ENCODE measurements around the gene FAM13A.

Gene FAM13A

DNA sequence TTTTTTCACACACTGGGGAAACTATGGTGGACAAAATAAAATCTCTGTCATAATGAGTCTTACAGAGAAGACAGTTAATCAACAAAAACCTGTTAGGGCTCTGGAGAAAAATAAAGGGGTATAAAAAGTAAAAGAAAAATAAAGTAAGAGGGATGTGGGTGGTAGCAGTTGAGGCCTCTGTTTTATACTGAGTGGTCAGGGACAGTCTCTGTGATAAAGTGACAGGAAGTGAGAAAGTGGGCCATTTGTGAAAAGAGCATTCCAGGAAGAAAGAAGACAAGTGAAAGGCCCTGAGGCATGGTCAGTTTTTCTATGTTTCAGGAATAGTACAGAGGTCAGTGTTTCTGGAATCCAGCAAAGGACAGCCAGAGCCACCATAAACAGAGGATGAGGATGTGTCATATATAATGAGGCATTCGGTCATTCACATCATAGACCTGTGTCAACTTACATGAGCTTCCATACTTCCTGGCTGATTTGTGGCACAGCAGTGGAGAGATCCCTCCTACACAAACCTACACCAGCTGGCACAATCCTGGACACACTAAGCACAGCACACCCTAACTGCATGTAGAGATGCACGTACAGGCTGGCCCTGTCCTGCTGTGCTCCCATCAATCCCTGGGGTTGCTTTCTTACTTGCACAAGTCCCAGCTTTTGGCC is 295.0 kb downstream of the FAM13A start:
- no peak for DNase-seq

DNA sequence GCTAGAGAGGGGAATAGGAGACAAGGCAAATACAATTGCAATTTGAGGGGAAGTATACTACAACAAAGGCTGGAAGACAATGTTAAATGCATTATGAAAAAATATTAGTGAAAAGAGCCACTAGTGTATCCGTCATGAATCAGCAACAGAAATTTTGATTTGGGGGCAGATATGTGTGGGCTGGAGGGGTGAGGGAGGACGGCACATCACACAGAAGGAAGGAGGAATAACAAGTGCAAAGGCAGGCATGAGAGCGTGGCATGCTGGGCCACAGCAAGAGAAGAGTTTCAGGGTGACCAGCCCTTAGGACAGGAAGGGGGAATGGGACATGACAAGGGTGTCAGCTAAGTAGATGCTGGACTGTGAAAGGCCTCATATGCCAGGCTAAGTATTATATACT is 295.6 kb downstream of the FAM13A start:
- DNase-seq, result no peak

DNA sequence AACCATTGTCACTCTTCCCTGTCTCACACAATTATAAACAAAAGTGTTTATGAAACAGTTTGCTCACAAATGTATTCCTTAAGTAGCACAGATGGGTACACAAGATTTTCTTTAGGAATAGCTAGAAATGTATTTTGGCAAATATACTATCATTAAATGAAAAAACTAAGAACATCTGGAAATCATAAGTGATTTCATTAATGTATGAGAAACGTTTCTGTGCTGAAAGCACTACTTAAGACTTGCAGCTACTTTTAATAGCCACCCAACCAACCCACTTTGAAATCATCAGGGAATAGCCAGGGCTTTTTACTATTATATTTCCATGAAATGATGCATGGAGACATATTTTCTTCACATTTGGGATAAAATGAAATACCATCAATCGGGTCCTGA is 297.1 kb downstream of the FAM13A start:
- no peak for DNase-seq

DNA sequence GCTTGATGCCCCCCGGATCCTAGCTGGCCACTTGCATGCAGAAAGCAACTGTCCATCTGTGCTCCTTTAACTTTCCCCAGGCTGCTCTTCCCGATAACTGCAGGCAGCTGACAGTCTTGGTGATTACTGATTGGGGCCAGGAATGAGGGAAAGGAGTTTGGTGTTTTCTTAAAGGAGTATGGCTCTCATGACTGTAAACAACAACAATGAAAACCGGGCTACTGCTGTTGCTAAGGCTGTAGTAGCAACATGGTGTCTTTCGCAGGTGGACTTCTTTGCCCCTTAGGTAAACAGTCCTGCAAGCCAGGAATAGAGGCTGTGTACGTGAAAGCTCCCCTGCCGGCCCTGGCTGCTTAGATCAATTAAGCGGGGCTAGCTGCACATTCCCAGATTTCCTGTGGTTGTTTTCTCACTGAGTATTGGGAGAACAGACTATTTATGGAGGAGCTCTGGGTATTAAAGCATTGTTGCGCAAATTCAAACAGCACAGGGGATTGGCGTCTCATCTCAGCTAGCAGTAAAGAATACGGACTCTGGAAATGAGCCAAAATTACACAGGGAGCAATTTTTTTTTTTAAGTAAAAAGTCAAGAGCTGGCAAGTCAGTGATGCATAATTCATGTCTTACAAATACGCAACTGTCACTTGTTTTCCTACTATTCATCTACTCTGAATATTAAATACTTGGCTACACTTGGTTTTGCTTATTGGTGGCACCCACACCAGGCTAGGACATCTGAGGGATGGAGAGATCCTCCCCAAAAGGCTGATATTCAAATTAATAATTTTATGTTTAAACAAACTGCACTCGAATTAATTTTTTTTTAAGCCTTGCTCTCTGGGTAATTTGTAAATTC is 297.7 kb downstream of the FAM13A start:
- DNase-seq, result no peak

DNA sequence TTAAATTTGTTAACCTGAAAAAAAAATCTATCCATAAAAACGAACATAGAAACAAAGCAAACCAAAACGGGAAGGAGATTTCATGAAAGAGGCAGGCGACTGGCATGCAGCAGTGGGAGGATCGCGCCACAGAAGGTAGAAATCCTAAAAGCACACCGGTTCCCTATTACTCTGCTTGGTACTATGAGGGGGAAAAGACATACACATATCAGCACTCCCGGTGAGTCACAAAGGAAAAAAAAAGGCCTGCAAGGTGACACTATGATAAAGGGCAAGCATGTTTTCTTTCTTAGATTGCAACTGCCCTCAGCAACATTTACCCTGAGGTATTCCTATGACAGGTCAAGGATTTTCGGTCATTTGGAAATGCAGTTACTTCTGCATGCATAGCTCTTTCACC is 298.7 kb downstream of the FAM13A start:
- no peak for DNase-seq

DNA sequence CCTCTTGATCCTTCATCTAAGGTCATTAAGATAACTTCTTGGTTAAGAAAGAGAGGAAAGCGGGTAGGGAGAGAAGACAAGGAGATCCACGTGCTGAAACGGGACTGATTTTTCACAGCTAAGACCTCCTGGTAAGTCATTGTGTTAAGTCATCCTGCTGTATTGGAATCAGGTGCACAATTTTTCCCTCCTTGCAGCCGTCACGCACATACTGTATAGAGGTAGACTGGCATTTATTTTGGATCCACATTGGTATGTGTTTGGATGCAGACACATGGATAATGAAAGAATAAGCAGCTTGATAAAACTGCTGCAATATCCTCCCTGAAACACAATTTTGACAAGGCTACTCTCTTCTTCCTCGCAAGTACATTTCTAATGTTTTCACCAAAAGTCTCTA is 299.2 kb downstream of the FAM13A start:
- no peak for DNase-seq

DNA sequence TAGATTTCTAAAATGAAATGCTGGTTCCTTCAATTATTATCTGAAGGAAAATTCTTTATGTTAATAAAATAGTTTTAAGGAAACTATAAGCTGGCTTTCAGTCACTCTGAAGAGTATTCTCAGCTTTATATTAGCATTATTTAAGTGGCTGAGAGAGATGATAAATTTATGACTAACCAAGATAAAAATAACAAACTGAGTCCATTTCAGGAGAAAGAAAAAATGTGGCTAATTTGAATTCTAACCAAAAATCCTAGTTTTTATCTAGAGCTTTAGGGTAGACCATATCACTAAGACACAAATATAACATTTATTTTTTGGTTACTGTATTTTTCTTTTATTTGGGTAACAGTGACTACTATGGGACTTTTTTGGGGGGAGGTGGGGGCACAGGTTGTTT is 299.9 kb downstream of the FAM13A start:
- no peak for DNase-seq

DNA sequence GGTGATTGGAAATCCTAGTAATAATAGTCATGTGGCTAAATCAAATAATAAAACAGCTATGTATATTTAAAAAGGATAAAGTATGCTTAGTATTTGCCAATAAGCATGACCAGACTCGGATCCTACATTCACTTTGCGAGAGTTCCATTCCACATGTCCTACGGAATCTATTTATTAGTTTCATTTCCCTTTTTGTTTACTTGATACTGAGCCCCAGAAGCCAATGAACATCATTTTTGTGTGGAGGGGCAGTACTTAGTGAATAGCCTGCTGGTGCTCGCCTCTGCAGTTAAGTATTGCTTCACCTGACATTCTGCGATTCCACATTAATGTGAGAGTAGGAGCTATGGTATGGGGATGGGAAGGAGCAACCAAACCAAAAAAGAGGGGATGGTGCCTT is 300.8 kb downstream of the FAM13A start:
- DNase-seq, result no peak

DNA sequence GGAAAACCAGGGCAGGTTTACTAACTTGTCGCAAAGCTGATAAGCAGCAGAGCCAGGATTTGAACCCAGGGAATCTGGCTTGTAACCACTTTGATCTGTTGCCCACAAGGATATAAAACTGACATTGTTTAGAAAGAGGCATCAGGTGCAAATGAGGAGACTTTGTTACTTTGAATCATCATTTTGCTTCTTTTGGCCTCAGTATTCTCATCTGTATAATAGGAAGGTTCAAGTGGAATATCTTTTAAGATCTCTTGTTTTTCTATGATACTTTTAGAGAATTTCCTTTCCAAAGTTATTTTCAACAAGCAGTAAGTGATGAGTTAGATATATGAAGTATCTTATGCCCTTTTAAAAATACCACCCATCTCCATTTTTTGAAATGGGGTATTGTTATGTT is 301.5 kb downstream of the FAM13A start:
- DNase-seq, result no peak

DNA sequence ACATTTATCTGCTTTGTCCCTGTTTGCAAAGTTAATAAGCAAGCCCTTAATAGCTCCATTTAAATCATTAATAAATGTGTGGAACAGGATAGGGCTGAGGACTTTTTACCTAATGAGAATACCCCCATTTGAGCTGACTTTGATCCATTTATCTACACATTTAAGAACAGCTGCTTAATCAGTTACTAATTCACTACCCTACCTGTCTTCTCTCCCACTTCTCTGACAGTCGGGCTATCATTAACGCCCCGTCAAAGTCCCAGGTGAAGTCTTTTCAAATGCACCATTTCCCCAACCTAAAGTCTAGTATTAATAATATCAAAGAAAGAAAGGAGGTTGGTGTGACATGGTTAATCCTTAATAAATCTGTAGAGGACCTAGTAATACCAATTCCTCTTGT is 302.2 kb downstream of the FAM13A start:
- no peak for DNase-seq

DNA sequence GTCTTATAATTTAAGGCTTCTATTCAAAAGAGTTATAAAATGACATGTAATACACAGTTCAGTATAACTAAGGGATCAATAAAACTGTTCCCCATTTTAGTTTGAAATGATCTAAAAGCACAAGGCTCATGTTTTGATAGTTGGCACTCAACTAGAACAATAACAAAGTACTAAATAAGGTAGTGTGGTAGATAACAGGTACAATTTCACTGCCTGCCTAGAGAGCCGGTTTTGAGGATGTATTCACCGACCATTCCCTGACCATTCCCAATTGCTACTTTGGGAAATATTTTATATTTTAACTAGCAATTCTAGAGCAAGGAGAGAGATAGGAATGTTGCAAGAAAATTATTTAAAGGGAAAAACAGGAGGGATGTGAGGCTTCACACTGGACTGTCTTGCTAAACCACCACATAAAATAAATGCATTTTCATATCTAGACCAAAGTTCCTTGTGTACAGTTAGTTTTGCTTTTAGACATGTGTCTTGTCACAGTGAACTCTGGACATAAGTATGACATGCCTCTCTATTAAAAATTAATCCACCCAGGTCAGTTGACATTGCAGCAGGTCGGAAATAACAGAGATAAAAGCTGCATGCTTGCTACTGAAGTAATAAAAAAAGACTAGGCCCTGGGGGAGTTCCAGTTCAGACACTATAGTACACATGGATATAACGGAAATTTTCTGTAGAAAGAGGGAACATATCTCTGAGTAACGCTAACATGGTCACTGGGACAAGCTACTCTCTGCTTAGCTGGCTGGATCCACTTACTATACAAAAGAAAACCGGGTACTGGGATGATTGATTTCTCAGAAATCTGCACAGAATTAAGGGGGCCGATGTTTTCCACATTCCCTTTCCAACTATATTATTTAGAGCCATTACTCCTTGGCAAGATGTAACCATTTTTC is 303.1 kb downstream of the FAM13A start:
- no peak for DNase-seq

DNA sequence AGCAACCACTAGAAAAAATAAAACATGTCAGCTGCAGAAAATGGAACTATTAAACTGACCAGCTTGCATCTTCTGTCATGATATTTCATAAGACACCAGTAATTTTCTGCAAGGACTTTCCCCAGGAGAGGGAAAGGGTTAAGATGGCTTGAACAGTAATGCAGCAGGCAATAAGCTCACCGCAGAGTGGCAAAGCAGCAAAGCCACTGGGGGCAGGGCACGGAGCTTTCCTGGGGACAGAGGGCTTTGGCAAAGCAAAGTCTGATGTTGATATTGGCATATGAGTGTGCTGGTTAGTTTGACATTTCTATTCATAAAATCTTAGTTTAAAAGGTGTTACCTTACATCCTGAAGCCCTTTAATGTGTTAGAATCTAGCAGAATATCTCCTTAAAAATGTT is 304.2 kb downstream of the FAM13A start:
- no peak for DNase-seq

DNA sequence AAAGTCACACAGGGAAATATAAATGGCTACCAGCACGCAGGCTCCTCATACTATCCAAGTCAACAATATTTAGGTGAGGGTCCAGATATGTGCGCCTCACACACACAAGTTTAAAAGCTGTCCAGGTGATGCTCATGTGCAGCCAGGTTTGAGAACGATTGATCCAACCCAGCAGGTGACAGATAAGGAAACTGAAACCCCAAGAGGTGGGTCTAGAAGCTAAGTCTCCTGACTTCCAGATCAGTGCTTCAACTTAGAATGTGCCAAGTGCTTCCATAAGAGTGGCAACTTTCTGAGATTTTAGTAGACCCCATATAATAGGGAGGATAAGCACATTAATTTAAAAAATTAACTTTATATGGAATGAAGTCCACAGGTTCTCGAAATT is 304.9 kb downstream of the FAM13A start:
- no peak for DNase-seq

DNA sequence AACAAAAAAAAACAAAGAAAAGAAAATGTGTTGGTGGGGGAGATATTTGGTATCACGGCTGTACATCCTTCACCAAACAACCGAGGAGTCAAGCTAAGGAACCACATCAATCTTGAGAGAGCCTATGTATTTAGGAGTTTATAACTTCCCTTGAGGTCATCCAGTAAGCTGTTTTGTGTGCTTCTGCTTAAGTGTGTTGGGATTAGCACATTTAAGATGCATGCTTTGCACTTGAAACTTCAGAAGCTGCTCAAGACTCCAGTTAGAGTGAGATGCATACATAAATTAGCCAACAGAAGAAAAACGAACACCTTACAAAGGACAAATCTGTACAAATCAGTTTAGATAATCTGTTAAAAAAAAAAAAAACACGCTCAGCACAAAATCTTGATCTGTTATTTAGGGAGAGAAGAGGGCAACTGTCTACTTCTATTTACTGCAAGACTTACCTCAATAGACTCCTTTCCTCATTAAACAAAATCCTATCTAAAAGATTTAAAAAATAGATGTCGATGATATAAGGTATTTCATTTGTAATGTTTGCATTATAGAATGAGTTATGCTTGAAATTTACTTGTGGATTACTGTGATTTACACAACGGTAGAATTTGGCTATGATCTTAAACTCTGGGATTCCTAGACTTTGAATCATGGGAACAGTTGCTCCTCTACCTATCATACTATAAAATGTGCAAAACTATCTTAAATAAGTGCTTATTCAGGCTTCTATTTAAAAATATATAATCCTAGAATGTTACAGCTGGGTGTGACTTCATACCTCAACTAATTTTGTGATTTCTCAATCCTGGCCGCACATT is 305.5 kb downstream of the FAM13A start:
- no peak for DNase-seq

DNA sequence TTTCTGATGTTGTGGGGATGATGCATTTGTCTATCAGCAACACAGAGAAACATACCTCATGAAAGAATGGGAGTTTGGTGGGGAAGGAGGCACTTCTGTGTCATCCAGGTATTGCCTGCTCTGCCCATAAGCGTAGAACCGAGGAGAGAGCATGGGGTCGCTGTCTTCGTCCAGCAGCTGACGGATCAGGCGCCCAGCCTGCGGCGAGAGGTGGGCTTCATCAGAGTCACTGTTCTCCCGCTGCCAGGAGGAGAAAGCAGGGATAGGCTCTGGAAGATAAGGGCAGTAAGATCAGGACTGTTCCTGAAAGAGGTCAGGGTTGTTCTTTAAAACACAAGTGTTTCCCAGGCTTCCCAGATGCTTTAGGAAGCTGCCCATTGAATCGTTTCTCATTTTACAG is 306.6 kb downstream of the FAM13A start:
- no peak for DNase-seq

DNA sequence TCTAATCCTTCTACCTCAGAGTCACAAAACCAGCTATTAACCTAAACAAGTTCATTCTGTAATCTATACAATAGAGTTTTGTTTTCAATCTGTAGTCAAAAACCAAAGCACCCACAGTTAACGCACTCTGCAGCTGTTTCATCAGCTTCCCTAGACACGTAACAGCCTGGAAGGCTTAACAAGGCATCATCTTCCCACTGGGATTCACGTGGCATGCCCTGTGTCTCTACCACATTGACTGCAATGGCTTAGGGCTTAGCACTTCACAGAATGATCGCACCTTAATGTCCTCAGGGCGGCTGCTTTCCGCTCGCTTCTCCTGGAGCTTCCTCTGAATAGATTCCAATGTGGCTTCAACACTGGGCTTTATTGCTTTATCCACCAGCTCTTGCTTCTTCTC is 309.6 kb downstream of the FAM13A start:
- DNase-seq, result no peak

DNA sequence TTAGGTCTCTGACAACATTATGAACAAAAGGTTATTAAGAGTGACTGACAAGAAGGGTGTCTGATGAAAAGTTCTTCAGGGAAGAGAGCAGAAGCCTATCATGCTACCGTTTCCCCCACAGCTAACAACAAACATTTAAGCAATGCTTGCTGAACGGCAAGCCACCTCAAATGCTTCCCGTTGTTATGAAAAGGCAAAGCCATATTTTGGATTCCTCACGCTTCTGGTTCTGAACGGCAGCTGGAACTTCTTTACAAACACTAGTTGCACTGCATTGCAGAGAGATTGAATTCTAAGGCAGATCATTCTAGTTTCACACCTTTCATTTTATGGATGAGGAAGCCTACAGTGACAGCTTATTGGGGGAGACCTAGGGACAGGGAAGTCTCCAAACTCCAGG is 310.8 kb downstream of the FAM13A start:
- no peak for DNase-seq

DNA sequence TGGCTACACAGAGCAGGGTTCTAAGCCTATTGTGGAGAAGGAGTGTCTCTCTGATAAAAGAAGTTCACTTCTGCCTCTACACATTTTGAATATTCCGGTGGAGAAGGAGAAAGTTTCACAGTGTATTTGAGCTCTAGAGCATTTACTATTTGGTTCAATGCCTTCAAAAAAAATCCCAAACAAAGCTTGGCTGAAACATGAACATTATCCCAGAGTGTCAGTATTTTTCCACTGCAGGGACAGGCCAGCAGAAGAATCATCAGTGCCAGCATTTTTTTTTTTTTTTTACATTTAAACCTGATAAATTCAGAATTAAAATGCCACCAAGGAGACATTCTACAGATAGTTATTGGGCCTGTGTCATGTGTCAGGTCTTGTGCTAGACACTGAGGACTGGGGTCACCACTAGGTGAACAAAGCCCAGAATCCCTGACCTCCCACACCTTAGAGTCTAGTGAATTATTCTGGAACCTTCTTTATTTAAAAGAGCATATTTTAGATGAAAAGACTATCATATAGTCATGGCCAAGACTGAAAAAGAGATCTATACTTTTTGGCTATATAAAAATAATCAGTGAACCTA is 311.3 kb downstream of the FAM13A start:
- no peak for DNase-seq

DNA sequence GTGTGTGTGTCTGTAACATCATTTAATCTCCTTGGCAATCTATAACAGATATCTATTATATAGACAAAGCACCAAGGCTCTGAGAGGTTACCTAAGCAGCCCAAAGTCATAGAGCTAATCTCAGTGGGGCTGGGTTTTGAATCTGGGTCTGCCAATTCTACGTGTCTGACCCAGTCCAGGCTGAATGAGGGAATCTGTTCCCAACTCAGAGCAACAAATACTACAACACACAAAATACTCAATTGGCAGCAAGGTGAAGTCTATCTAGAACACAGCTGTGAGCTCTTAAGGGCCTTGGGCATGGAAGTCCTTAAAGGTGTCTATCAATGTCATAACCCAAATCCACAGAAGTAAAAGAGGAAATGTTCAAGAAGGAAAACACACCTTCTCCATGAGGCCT is 311.8 kb downstream of the FAM13A start:
- DNase-seq, result no peak

DNA sequence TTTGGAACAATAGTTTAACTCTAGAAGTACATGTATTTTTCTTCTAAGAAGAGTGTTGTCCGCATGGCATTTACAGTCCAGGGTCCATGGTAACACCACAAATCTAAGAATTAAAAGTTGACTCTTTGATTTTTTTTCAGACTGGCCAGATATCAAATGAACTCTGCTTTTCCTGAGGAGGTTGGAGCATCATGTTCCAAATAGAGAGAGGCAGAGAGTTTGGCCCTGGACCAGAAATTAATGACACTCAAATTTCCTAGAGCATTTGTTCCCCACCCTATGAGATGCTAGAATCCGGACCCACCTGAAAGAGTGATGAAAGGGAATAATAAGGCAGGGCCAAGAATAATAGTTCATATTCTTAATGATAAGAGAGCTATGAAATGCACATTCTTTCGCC is 312.4 kb downstream of the FAM13A start:
- DNase-seq, result no peak

DNA sequence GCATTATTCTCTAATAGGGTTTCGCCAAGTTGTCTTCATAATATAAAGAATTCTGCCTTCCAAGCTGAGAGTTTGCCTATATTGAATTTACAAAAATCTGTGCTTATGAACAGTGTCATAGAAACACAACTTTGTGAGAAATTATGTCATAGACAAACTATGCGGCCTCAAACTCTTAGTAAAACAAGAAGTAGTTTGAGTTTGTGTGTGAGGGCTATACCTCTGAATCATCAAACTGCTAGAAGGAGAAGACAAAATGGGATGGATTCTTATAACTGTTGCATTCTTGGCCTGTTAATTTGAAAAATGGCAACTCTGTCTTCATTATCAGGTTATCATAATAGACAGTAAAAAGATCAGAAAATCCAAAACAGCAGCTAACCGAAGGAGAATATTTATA is 313.3 kb downstream of the FAM13A start:
- no peak for DNase-seq

DNA sequence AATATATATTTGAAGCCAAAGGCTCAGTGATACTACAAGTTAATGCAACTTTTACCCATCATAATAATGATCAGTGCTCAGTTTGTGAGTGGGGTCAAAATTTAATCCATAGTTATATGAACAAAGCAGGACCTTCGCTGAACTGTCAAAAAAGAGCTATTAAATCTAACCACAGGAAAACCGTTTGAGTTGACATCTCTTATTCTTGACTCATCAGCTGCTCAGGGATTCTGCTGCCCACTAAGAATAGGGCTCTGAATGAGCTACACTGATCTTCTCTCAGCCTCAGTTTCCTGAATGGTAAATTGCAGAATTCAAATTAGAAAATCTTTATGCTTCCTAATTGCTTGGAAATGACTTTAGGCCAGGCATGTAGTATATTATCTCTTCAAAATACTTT is 314.4 kb downstream of the FAM13A start:
- no peak for DNase-seq

Measured in NCI-H2029 treated with DMSO at 0.1 percent for 48 hours (cell line).